HepG2 (cell line): ENCODE data around the gene NUP153. TPM values are rescaled to one million over a fixed set of nuclear protein-coding genes. Genes with fewer than 3 reads are reported as not detected.

Experiments used
- ATAC-seq: fragments of 200-7000 bp; cut with Tn5 transposase; 3 replicates; pipeline ENCODE4 v1.9.1; 2020; ENCODE audit warnings: mild to moderate bottlenecking, moderate library complexity
- BruUV-seq: library from RNA; stranded (reverse); fragments of 400-500 nt; replicated peaks from 2 replicates; lab custom pipeline; 2021; lab: Mats Ljungman, UMichigan
- CTCF ChIA-PET: fragments of 300-600 bp; formaldehyde crosslinking; extraction: SDS; loops from one replicate; lab custom pipeline; 2021; ENCODE audit warnings: low total read pairs, inconsistent platforms, low intra/inter-chr PET ratio; lab: Yijun Ruan, JAX
- POLR2A ChIA-PET: fragments of 350-600 bp; sonication (Branson Sonifier 250); formaldehyde crosslinking; loops from one replicate; lab custom pipeline; 2020; ENCODE audit warnings: antibody characterized with exemption, inconsistent platforms; lab: Yijun Ruan, JAX
- DNase-seq: peaks from one replicate; pipeline ENCODE4 v3.0.0-alpha.2; 2015; ENCODE audit warnings: low spot score
- FAIRE-seq: peaks from 3 replicates; lab custom pipeline; 2011; peaks lifted over from hg19 to GRCh38; lab: Jason Lieb, UNC
- H2AFZ ChIP-seq: one replicate; pipeline ENCODE4 v1.6.1; 2011; ENCODE audit warnings: low read length, inconsistent platforms
- H3K27ac ChIP-seq: fragments of 300-600 bp; 3 replicates; pipeline ENCODE4 v1.8.0; 2011; ENCODE audit warnings: mixed run types, mild to moderate bottlenecking, mixed read lengths, low read length, inconsistent platforms; ENCODE audit not compliant: insufficient read depth; ENCODE audit errors: extremely low read length
- H3K27me3 ChIP-seq, 2 experiments: fragments of 200-600 bp in 1 of 2; 2 replicates in 1 of 2; 3 replicates in 1 of 2; pipeline versions ENCODE4 v1.6.0 to v1.8.0; 2011; ENCODE audit warnings: low read length in 2 of 2, mild to moderate bottlenecking in 2 of 2, moderate library complexity in 2 of 2, inconsistent platforms in 1 of 2; ENCODE audit not compliant: insufficient read depth in 2 of 2, control insufficient read depth in 1 of 2
- H3K36me3 ChIP-seq, 2 experiments: fragments of 200-600 bp in 1 of 2; replicated peaks in 1 of 2; 2 replicates in 1 of 2; 3 replicates in 1 of 2; pipeline versions ENCODE4 v1.5.1 to v1.8.0; 2011; ENCODE audit warnings: low read length in 2 of 2, inconsistent platforms in 1 of 2; ENCODE audit not compliant: insufficient read depth in 2 of 2, control insufficient read depth in 1 of 2
- H3K4me1 ChIP-seq: 2 replicates; pipeline ENCODE4 v1.5.1; 2012; ENCODE audit warnings: low read length, inconsistent platforms; ENCODE audit not compliant: insufficient read depth
- H3K4me2 ChIP-seq: 2 replicates; pipeline ENCODE4 v1.6.0; 2011; ENCODE audit warnings: low read depth, low read length, inconsistent platforms
- H3K4me3 ChIP-seq, 3 experiments: fragments of 200-600 bp in 1 of 3; sonication (generic), shearing (Covaris generic) in 1 of 3; replicated peaks in 1 of 3; 2 replicates each; pipeline ENCODE4 v1.5.1; 2011 to 2016; ENCODE audit warnings: low read length in 3 of 3, inconsistent platforms in 2 of 3, low read depth in 2 of 3, mild to moderate bottlenecking in 2 of 3, control low read depth in 1 of 3, mixed read lengths in 1 of 3; ENCODE audit not compliant: insufficient read depth in 1 of 3
- H3K79me2 ChIP-seq: one replicate; pipeline ENCODE4 v1.6.1; 2011; ENCODE audit warnings: low read length, inconsistent platforms; ENCODE audit not compliant: insufficient read depth
- H3K9ac ChIP-seq: 2 replicates; pipeline ENCODE4 v1.6.0; 2011; ENCODE audit warnings: mild to moderate bottlenecking, low read depth, low read length, inconsistent platforms; ENCODE audit not compliant: insufficient read depth
- H3K9me3 ChIP-seq: 2 replicates; pipeline ENCODE4 v1.5.1; 2012; ENCODE audit warnings: mild to moderate bottlenecking, low read length
- H4K20me1 ChIP-seq: 2 replicates; pipeline ENCODE4 v1.6.0; 2011; ENCODE audit warnings: inconsistent platforms, mild to moderate bottlenecking, low read length, moderate library complexity; ENCODE audit not compliant: insufficient read depth
- BCL6 ChIP-seq: IDR thresholded peaks from 2 replicates; pipeline ENCODE4 v1.6.1; 2016; ENCODE audit warnings: missing genetic modification reagents, missing compliant biosample characterization
- ZMYM4 ChIP-seq: sonication (generic); formaldehyde crosslinking; IDR thresholded peaks from 2 replicates; pipeline ENCODE4 v1.8.1; 2023; ENCODE audit warnings: mild to moderate bottlenecking, missing genetic modification reagents
- ZNF652 ChIP-seq: IDR thresholded peaks from 2 replicates; pipeline ENCODE4 v1.6.1; 2016; ENCODE audit warnings: low read depth, borderline replicate concordance
- WGBS: methylation state at CpG from one replicate; pipeline ENCODE4 v1.1.6; 2017; ENCODE audit warnings: low lambda C conversion rate; 5-methylcytosine and 5-hydroxymethylcytosine counted together
- in situ Hi-C: cut with HindIII; loops from 2 replicates; pipeline ENCODE4 v1.10.0; 2017; ENCODE audit warnings: low pct_unique_long_range_greater_than_20kb; ENCODE audit not compliant: extremely low pct_ligation_motif_present
- intact Hi-C: fragments of 100-400 bp; cut with micrococcal nuclease; formaldehyde crosslinking; loops from one replicate; pipeline ENCODE4 v1.10.0; 2022; ENCODE audit not compliant: unreplicated experiment
- polyA plus RNA-seq, 8 experiments: library from polyadenylated mRNA; depleted of rRNA in 3 of 8; stranded (reverse) in 7 of 8; unstranded in 1 of 8; fragments of >200 nt; fragmentation: Illumina TruSeq in 4 of 8; extraction: Trizol in 4 of 8; gene quantifications; 2 replicates each; pipeline versions ENCODE4 v1.2.1 to v1.2.3, GENCODE V29; 2011 to 2016; ENCODE audit warnings: low read depth in 4 of 8, missing spikeins in 1 of 8, mixed read lengths in 1 of 8; ENCODE audit not compliant: insufficient read depth in 1 of 8
- total RNA-seq, 5 experiments: library from RNA; depleted of rRNA; stranded (reverse); fragments of >200 nt; fragmentation: Illumina TruSeq; extraction: Trizol; gene quantifications; 2 replicates each; pipeline ENCODE4 v1.2.3, GENCODE V29; 2016; ENCODE audit warnings: low read depth in 1 of 5
- TF ChIP-seq, protein P1 (sequence below): sonication (generic); formaldehyde crosslinking; IDR thresholded peaks from 2 replicates; pipeline ENCODE4 v1.5.0; 2020; ENCODE audit warnings: missing genetic modification reagents
- TF ChIP-seq, protein P2 (sequence below): sonication (generic); formaldehyde crosslinking; IDR thresholded peaks from 2 replicates; pipeline ENCODE4 v1.4.0; 2020; ENCODE audit warnings: missing genetic modification reagents
- TF ChIP-seq, protein P3 (sequence below): sonication (generic); formaldehyde crosslinking; IDR thresholded peaks from 2 replicates; pipeline ENCODE4 v1.4.0; 2020; ENCODE audit warnings: missing genetic modification reagents, mild to moderate bottlenecking, borderline replicate concordance
- TF ChIP-seq, protein P4 (sequence below): sonication (generic); formaldehyde crosslinking; conservative IDR thresholded peaks from 2 replicates; pipeline ENCODE4 v1.5.0; 2020; ENCODE audit warnings: missing genetic modification reagents
- TF ChIP-seq, protein P5 (sequence below): IDR thresholded peaks from 2 replicates; pipeline ENCODE4 v1.6.1; 2016; ENCODE audit warnings: mild to moderate bottlenecking
- TF ChIP-seq, protein P6 (sequence below): sonication (generic); formaldehyde crosslinking; IDR thresholded peaks from 2 replicates; pipeline ENCODE4 v1.5.1; 2020; ENCODE audit warnings: missing genetic modification reagents, mild to moderate bottlenecking, borderline replicate concordance
- TF ChIP-seq, protein P7 (sequence below): sonication (generic); formaldehyde crosslinking; IDR thresholded peaks from 2 replicates; pipeline ENCODE4 v1.8.0; 2022; ENCODE audit warnings: mild to moderate bottlenecking, missing genetic modification reagents

The NUP153 gene
- total and polyA plus RNA-seq, 2 of the 13 experiments (the other 11 are each of a cell fraction or from before 2014, with no cell fraction given): 29.8 to 55.2 TPM

DNA sequence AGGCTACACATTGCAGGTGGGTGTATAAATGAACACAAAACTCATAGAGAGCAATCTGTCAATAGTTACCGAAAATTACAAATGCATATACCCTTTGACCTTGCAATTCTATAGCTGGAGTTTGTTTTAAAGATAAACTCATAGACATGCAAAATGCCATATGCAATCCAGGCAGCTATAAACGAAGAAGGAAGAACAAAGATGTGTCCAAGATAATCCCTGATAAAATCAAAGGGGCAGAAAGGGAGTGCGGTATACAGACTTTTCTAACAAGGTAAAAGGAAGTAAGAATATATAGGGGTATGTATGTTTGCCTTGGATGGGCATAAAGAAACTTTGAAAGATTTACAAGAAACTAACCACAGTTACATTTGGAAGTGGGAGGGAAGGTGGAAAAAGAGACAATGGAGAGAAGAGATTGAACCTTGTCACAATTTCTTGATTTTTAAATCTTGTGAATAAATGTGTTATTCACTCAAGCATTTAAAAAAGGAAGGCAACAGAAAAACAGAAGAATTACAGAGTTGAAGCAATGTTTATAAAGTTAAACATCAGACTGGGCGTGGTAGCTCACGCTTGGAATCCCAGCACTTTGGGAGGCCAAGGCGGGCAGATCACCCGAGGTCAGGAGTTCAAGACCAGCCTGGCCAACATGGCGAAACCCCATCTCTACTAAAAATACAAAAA, 76.8 kb downstream of the NUP153 start:
- Histone ChIP-seq H3K9ac (no peak overlapping the region), H3K27ac (no peak overlapping the region), H3K27me3 (no peaks in the 10 kb centered on the region), H3K79me2 (no peaks in the 10 kb centered on the region), H3K4me3 (no peak overlapping the region), H4K20me1 (no peaks in the 10 kb centered on the region), H3K4me1 (peaks cover 19% of the 10 kb centered on the region), H3K4me2 (no peak overlapping the region), H3K36me3 (peaks cover 16 to 79% of the 10 kb centered on the region in 2 experiments), H2AFZ (no peak overlapping the region), H3K9me3 (no peaks in the 10 kb centered on the region)
- TF ChIP-seq ZMYM4 (CRISPR knock-in tag): 0 out of 2 replicates have a peak, but pooled peaks have one; percentile 23
- TF ChIP-seq BCL6 (CRISPR knock-in tag): 0 out of 2 replicates have a peak, but pooled peaks have one; percentile 6
- TF ChIP-seq, protein P1, sequence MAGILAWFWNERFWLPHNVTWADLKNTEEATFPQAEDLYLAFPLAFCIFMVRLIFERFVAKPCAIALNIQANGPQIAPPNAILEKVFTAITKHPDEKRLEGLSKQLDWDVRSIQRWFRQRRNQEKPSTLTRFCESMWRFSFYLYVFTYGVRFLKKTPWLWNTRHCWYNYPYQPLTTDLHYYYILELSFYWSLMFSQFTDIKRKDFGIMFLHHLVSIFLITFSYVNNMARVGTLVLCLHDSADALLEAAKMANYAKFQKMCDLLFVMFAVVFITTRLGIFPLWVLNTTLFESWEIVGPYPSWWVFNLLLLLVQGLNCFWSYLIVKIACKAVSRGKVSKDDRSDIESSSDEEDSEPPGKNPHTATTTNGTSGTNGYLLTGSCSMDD: no peak
- TF ChIP-seq, protein P2, sequence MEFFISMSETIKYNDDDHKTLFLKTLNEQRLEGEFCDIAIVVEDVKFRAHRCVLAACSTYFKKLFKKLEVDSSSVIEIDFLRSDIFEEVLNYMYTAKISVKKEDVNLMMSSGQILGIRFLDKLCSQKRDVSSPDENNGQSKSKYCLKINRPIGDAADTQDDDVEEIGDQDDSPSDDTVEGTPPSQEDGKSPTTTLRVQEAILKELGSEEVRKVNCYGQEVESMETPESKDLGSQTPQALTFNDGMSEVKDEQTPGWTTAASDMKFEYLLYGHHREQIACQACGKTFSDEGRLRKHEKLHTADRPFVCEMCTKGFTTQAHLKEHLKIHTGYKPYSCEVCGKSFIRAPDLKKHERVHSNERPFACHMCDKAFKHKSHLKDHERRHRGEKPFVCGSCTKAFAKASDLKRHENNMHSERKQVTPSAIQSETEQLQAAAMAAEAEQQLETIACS (CRISPR knock-in tag): no peak
- TF ChIP-seq, protein P3, sequence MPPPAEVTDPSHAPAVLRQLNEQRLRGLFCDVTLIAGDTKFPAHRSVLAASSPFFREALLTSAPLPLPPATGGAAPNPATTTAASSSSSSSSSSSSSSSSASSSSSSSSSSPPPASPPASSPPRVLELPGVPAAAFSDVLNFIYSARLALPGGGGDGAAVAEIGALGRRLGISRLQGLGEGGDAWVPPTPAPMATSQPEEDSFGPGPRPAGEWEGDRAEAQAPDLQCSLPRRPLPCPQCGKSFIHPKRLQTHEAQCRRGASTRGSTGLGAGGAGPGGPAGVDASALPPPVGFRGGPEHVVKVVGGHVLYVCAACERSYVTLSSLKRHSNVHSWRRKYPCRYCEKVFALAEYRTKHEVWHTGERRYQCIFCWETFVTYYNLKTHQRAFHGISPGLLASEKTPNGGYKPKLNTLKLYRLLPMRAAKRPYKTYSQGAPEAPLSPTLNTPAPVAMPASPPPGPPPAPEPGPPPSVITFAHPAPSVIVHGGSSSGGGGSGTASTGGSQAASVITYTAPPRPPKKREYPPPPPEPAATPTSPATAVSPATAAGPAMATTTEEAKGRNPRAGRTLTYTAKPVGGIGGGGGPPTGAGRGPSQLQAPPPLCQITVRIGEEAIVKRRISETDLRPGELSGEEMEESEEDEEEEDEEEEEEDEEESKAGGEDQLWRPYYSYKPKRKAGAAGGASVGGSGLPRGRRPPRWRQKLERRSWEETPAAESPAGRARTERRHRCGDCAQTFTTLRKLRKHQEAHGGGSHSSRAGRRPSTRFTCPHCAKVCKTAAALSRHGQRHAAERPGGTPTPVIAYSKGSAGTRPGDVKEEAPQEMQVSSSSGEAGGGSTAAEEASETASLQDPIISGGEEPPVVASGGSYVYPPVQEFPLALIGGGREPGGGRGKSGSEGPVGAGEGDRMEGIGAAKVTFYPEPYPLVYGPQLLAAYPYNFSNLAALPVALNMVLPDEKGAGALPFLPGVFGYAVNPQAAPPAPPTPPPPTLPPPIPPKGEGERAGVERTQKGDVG: no peak
- TF ChIP-seq, protein P4, sequence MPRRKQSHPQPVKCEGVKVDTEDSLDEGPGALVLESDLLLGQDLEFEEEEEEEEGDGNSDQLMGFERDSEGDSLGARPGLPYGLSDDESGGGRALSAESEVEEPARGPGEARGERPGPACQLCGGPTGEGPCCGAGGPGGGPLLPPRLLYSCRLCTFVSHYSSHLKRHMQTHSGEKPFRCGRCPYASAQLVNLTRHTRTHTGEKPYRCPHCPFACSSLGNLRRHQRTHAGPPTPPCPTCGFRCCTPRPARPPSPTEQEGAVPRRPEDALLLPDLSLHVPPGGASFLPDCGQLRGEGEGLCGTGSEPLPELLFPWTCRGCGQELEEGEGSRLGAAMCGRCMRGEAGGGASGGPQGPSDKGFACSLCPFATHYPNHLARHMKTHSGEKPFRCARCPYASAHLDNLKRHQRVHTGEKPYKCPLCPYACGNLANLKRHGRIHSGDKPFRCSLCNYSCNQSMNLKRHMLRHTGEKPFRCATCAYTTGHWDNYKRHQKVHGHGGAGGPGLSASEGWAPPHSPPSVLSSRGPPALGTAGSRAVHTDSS (CRISPR knock-in tag): no peak
- TF ChIP-seq ZNF652 (CRISPR knock-in tag): no peak
- TF ChIP-seq, protein P5, sequence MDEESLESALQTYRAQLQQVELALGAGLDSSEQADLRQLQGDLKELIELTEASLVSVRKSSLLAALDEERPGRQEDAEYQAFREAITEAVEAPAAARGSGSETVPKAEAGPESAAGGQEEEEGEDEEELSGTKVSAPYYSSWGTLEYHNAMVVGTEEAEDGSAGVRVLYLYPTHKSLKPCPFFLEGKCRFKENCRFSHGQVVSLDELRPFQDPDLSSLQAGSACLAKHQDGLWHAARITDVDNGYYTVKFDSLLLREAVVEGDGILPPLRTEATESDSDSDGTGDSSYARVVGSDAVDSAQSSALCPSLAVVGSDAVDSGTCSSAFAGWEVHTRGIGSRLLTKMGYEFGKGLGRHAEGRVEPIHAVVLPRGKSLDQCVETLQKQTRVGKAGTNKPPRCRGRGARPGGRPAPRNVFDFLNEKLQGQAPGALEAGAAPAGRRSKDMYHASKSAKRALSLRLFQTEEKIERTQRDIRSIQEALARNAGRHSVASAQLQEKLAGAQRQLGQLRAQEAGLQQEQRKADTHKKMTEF: 0 out of 2 replicates have a peak, but pooled peaks have one; percentile 37
- TF ChIP-seq, protein P6, sequence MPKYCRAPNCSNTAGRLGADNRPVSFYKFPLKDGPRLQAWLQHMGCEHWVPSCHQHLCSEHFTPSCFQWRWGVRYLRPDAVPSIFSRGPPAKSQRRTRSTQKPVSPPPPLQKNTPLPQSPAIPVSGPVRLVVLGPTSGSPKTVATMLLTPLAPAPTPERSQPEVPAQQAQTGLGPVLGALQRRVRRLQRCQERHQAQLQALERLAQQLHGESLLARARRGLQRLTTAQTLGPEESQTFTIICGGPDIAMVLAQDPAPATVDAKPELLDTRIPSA: no peak
- TF ChIP-seq, protein P7, sequence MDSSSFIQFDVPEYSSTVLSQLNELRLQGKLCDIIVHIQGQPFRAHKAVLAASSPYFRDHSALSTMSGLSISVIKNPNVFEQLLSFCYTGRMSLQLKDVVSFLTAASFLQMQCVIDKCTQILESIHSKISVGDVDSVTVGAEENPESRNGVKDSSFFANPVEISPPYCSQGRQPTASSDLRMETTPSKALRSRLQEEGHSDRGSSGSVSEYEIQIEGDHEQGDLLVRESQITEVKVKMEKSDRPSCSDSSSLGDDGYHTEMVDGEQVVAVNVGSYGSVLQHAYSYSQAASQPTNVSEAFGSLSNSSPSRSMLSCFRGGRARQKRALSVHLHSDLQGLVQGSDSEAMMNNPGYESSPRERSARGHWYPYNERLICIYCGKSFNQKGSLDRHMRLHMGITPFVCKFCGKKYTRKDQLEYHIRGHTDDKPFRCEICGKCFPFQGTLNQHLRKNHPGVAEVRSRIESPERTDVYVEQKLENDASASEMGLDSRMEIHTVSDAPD (CRISPR knock-in tag): no peak
- FAIRE-seq (no peak), DNase-seq (no peak), ATAC-seq (no peak)
- ChIA-PET POLR2A (interaction anchor here (1.4 kb wide), 1 partner anchor 30 kb away, joined by 5 read pairs; the partner anchor contains the start of gene FAM8A1), CTCF (no interaction called here)
- intact Hi-C loops: no loop called here
- BruUV-seq: no TSS peak
- in situ Hi-C loops: no loop called here
- 84% methylated on average over 8 of the region's 8 CpGs for WGBS
